ENCODE data around the gene PPP1R26.

DNA sequence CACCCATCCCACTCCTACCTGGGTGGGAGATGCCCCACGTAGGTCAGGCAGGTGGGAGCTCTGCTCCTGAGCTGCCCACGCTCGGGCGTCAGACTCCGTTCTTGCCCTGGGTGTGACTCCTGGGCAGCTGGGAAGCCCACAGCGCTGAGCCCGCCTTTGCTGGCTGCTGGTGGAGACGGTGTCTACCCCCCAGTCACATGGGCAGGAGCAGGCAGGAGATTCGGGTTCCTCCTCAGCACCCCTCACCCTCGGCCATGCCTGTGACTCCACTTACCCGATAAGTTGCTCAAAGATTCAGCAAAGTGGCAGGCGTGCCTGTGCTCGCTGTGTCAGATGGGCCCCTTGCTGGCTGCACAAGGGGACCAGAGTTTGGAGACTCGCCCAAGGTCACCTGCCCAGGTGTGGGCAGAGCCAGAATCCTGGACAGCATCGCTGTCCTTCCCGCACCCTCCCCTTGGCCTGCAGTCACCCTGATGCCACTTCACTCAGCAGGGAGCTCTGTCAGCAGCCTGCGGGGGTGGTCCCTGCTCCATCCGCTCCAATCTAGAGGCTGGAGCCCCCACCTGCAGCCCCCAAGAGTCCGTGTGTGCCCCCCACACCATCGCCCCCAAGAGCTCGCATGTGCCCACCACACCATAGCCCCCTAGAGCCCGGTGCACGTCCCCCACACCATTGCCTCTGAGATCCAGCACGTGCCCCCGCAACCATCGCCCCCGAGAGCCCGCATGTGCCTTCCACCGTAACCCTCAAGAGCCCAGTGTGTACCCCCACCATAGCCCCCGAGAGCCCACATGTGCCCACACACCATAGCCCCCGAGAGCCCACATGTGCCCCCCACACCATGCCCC is 45.9 kb downstream of the PPP1R26 start:
- TF ChIP-seq, protein P1, sequence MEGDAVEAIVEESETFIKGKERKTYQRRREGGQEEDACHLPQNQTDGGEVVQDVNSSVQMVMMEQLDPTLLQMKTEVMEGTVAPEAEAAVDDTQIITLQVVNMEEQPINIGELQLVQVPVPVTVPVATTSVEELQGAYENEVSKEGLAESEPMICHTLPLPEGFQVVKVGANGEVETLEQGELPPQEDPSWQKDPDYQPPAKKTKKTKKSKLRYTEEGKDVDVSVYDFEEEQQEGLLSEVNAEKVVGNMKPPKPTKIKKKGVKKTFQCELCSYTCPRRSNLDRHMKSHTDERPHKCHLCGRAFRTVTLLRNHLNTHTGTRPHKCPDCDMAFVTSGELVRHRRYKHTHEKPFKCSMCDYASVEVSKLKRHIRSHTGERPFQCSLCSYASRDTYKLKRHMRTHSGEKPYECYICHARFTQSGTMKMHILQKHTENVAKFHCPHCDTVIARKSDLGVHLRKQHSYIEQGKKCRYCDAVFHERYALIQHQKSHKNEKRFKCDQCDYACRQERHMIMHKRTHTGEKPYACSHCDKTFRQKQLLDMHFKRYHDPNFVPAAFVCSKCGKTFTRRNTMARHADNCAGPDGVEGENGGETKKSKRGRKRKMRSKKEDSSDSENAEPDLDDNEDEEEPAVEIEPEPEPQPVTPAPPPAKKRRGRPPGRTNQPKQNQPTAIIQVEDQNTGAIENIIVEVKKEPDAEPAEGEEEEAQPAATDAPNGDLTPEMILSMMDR (IDR thresholded peaks at IDR 0.05; ENCODE audit: poor library complexity, severe bottlenecking), result no peak
- TF ChIP-seq RAD21 (conservative IDR thresholded peaks at IDR 0.05), result no peak
- TF ChIP-seq POLR2AphosphoS5 (IDR thresholded peaks at IDR 0.05), result no peak
- TF ChIP-seq TAF1 (IDR thresholded peaks at IDR 0.05; ENCODE audit: low read depth), result no peak
- TF ChIP-seq EZH2 (IDR thresholded peaks at IDR 0.05; ENCODE audit: borderline replicate concordance, insufficient read depth, low read length, poor library complexity, severe bottlenecking), result no peak
